Stimulated activated CD4-positive, alpha-beta T cell treated with anti-CD3 and anti-CD28 coated beads, TNF-alpha, amount 100 ng/mL, for 1 hour (primary cell): ENCODE measurements around the gene GAL3ST1.
"Not testable (repeated sequence)": the region's sequence is repeated elsewhere in the genome, so short reads cannot be mapped to it uniquely, and the experiment has no call there.

Experiments
- DNase-seq, 3 donors: peaks; one replicate each; pipeline ENCODE4 v3.0.0-alpha.2; 2020; ENCODE audit warnings: low read depth in 3 of 3, low spot score in 1 of 3

Gene GAL3ST1

DNA sequence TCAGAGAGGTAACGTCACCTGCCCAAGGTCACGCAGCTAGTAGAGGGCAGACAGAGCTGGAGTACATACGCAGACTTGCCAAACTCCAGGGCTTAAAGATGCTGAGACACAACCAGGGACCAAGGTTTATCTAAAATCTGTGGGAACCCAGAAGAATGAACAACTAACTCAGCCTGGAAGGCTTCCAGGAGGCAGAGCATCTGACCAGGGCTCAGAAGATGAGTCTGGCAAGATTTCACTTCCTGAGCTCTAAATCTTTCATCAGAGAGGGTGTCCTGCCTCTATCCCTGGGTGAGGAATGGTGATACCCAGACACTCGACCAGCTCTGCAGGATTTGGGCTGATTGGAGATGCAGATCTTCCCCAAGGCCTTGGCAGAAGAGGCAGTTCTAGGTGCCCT is 9.1 kb downstream of the GAL3ST1 start:
- no peak for DNase-seq

DNA sequence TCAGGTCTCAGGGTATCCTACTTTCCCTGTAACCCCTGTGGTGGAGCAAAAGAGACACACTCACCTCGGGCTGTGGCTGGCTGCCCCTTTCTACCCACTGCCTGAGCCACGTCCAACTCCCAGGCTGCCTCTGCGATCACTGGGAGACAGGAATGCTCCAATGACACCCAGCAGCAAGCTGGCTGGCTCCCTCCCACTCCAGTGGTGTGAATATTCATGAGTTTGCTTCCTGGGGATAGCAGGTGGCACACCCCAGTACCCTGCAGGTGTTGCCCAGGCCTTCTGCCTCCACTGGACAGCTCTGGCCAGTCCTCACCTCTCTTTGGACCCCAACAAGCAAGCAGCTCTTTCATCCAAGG is 9.7 kb downstream of the GAL3ST1 start:
- DNase-seq, result no peak

- DNase-seq, result no peak
Measured at GRCh38 chr22:30564045-30564760, 10.3 kb downstream of the GAL3ST1 start.

DNA sequence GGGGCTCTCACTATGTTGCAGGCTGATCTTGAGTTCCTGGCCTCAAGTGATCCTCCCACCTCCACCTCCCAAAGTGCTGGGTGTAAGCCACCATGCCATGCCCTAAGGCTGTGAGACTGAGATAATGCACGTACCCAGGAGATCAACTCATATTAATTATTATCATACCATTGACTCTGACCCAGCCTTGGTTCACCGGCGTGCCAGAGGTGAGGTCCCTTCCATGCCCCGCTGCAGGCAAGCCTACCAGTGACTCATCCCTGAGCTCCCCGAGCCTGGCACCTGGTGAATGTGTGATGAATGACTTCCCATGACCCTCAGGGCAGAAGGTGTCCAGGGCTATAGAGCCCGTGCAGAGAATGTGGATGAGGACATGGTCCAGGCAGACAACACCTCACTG is 12.1 kb downstream of the GAL3ST1 start:
- no peak for DNase-seq

DNA sequence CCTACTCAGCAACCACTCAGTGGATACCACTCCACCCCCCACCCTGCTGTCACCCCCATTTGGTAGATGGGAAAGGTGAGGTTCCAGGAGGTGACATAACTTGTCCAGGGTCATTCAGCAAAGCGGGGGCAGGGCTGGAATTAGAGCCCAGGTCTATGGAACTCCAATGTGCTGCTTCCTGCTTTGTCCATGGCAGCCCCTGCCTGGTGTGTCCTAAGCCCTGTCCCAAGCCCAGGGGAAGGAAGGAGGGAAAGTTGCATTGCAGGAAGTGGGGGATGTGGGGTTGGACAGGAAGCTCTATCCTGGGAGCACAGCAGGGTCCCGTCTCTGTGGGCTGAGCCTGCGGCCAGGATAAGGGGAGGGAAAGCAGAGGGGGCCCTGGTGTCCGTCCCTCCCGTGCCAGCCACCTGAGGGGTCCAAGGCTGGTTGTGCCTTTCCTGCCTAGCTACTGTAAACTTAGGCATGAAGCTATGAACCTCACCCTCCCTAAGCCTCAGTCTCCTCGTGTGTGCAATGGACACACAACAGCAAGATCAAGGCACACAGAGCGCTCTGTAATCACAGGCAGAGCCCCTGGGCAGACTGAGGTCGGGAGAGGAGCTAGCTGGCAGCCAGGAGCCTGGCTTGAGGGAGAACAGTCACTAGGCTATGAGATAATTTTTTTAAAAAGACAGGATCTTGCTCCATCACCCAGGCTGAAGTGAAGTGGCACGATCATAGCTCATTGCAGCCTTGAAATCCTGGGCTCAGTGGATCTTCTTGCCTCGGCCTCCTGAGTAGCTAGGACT is 12.9 kb downstream of the GAL3ST1 start:
- DNase-seq, result no peak

DNA sequence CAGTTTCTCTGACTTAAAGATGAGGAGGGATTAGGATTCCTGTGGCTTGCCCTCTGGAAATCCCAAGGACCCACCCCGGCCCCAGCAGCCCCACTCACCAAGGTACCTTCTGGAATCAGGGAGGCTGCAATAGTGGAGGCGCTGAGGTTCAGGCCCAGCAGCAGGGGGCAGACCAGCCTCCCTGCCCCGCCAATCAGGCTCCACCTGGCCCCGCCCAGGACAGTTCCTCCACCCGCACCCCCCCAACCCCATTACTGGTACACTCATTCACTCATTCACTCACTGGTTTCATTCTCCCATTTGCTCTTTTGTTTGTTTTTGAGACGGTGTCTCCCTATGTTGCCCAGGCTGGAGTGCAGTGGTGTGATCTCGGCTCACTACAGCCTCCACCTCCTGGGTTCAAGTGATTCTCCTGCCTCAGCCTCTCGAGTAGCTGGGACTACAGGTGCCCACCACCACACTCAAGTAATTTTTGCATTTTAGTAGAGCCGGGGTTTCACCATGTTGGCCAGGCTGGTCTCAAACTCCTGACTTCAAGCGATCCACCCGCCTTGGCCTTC is 13.7 kb downstream of the GAL3ST1 start:
- DNase-seq, result not testable (repeated sequence)

GRCh38 chr22:30559889-30560288 is 14.6 kb downstream of the GAL3ST1 start:
- no peak for DNase-seq

DNA sequence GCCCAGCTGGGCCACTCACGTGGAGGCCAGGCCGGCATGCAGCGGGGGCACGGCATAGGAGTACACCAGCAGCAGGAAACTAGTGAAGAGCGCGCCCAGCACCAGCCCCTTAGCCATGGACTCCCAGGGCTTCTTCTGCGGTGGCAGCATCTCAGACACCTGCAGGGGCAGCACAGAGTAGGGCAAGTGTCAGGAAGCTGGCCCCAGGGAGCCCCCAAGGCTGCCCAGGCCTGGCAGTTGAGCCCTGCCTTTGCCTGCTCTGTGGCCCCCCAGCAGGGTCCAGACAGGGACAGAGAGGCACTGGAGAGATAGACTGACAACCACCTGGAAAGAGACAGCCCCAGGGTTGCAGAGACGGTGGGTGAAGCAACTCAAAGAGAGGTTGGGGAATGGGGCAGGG is 17.2 kb downstream of the GAL3ST1 start:
- no peak for DNase-seq

DNA sequence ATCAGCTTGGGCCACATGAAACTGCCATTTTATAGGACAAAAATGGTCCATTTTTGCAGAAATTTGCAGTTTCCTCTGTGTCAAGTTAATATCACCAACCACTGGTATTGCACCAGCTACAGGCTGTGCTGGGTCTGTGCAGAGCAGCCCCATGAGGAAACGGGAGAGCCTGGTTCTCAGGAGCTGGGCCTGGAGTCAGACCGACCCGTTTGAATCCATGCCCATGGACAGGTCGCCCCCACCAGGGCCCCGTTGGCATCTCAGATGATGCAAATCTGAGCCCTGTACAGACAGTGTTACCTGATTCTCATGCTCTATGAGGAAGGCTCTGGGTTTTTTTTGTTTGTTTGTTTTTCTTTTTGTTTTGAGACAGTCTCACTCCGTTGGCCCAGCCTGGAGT is 18.1 kb downstream of the GAL3ST1 start:
- no peak for DNase-seq

DNA sequence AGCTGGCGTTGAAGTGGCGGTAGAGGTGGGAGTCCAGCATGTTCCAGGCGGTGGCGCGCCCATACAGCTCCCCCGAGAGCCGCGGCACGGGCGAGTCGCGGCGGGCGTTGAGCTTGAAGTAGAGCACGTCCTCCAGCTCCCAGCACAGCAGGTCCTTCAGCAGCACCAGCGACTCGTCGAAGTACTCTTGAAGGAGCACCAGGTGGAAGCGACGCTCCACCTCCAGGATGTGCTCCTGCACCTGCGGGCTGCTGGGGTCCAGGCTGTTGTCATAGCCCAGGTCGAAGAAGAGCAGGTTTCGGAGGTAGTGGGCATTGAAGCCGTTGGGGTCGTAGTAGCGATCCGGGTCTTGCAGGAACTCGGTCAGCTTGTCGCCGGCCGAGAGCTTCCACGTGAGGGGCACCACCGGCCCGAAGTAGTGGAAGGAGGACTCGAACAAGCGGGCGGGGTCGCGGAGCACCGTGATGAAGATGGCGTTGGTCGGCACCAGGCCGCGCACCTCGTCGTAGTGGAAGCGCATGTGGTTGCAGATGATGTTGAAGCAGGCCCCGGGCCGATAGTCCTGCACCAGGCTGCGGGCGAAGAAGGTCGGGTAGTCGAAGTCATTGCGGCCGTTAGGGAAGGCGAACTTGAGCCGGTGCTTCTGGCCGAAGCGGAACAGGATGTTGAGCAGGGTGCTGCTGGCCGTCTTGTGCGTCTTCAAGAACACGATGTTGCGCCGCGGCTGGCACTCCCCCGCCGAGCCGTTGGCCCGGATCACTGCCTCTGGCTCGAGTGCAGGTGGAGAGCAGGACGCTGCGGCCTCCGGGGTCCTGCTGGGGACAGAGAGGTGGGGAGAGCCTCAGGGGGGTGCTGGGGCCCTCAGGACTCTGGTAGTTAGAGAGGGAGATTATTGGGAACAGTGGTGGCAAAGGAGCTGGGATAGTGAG is 18.9 kb downstream of the GAL3ST1 start:
- DNase-seq, result no peak

DNA sequence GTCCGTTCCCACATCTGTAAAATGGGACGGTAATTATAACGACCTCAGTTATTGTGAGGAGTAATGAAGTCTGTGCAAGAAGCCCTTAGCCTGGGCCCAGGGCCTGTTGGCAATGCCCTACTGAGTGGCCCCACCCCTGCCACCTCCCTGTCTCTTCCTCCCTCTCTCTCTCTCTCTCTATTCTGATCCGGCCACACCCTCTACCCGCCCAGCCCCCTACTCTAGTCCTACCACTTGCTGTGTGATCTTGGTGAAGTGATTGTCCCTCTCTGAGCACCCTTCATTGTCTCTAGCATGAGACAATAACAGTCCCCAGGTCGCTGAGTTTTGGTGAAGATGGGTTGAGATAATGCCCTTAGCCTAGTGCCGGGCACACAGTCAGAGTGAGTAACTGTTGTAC is 20.5 kb downstream of the GAL3ST1 start:
- DNase-seq, result no peak

GRCh38 chr22:30552719-30553118 is 21.7 kb downstream of the GAL3ST1 start:
- no peak for DNase-seq

DNA sequence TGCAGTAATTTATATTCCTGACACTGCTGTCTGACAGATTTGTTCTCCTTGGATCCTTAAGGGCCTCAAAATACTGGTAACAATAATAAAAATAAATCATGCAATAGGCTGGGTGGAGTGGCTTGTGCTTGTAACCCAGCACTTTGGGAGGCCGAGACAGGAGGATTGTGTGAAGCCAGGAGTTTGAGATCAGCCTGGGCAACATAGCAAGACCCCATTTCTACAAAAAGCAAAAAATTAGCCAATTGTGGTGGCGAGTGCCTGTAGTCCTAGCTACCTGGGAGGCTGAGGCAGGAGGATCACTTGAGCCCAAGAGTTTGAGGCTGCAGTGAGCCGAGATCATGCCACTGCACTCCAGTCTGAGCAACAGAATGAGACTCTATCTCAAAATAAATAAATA is 22.7 kb downstream of the GAL3ST1 start:
- not testable (repeated sequence) for DNase-seq

- no peak for DNase-seq
Measured at GRCh38 chr22:30547188-30547587, 27.3 kb downstream of the GAL3ST1 start.

GRCh38 chr22:30546616-30547015 is 27.8 kb downstream of the GAL3ST1 start, which contains the start of gene SEC14L6:
Gene SEC14L6 (minus strand): TSS chr22:30546741. CDS start chr22:30546682, 59 bp downstream.
- no peak for DNase-seq

DNA sequence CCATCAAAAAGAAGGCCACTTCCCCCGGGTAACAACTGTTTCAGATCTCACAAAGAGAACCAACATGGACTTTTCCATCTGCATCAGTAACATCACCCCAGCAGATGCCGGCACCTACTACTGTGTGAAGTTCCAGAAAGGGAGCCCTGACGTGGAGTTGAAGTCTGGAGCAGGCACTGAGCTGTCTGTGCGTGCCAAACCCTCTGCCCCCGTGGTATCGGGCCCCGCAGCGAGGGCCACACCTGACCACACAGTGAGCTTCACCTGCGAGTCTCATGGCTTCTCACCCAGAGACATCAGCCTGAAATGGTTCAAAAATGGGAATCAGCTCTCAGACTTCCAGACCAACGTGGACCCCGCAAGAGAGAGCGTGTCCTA is 31.7 kb downstream of the GAL3ST1 start:
- no peak for DNase-seq

- DNase-seq, result no peak
Measured at GRCh38 chr22:30541961-30542810, 32.3 kb downstream of the GAL3ST1 start.

DNA sequence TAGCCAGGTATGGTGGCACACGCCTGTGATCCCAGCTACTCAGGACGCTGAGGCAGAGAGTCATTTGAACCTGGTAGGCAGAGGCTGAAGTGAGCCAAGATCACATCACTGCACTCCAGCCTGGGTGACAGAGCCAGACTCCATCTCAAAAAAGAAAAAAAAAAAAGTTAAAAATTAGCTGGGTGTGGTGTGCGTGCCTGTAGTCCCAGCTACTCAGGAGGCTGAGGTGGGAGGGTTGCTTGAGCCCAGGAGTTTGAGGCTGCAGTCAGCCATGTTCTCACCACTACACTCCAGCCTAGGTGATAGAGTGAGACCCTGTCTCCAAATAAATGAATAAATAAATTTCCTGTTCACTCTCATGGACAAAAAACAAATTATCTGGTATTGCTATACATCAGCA is 33.0 kb downstream of the GAL3ST1 start:
- not testable (repeated sequence) for DNase-seq

- DNase-seq, result no peak
Measured at GRCh38 chr22:30539368-30539767, 35.1 kb downstream of the GAL3ST1 start.

DNA sequence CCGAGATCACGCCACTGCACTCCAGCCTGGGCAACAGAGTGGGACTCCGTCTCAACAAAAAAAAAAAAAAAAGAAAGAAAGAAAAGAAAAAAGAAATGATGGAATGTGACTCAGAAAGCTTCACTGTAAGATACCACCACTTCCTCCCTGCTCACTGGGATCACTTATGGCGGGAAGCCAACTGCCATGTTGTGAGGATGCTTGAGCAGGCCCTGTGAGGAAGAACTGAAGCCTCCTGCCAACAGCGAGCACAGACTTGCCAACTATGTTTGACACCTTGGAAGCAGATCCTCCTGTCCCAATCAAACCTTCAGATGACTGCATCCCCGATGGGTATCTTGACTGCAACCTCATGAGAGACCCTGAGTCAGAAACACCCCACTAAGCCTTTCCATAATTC is 36.2 kb downstream of the GAL3ST1 start:
- no peak for DNase-seq
